DOHH2 (cell line): ENCODE measurements around the gene ZNF771.

Source experiments
- EZH2phosphoT487 ChIP-seq: fragments of 200-600 bp; sonication (generic); IDR thresholded peaks from 2 replicates; pipeline ENCODE4 v1.6.1; 2017; ENCODE audit warnings: borderline replicate concordance, mild to moderate bottlenecking, antibody characterized with exemption, low read length, moderate library complexity, mixed read lengths
- TF ChIP-seq, protein P1 (sequence below): fragments of 200-600 bp; sonication (generic); IDR thresholded peaks from one replicate; pipeline ENCODE4 v1.5.1; 2014; ENCODE audit warnings: antibody characterized with exemption, mild to moderate bottlenecking, low read depth, low read length; ENCODE audit not compliant: poor library complexity, severe bottlenecking

DNA sequence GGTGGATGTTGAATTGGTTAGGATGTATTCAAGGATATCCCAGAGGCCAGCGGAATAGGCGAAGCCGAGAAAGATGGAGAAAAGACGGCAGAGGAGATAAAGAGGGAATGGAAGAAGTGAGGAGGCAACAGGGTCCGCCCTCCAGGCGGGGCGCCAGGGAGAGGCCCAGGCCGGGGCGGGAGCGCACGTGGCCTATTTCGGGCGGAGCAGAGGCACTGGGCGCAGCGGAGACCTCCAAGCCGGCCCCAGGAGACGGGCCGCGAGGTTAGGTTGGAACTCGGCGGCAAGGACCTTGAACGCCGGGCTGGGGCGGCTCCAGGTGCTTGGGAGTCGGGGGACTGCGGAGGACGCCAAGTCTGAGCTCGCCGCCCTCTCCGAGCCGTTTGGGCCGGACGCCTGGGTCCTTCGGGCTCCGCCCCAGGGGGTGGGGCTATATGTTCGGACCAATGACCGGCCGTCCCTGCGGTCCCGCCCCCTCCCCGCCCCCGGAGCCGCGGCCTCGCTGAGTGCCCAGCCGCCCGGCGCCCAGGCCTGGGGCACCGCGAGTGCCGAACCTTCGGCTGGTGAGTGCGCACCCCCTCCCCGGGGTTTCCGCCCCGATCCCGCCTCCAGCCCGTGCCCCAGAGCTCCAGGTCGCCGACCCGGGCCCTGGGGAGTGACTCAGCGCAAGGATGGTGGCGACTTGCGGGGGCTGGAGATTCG is at the start of gene ZNF771:
- TF ChIP-seq, protein P1, sequence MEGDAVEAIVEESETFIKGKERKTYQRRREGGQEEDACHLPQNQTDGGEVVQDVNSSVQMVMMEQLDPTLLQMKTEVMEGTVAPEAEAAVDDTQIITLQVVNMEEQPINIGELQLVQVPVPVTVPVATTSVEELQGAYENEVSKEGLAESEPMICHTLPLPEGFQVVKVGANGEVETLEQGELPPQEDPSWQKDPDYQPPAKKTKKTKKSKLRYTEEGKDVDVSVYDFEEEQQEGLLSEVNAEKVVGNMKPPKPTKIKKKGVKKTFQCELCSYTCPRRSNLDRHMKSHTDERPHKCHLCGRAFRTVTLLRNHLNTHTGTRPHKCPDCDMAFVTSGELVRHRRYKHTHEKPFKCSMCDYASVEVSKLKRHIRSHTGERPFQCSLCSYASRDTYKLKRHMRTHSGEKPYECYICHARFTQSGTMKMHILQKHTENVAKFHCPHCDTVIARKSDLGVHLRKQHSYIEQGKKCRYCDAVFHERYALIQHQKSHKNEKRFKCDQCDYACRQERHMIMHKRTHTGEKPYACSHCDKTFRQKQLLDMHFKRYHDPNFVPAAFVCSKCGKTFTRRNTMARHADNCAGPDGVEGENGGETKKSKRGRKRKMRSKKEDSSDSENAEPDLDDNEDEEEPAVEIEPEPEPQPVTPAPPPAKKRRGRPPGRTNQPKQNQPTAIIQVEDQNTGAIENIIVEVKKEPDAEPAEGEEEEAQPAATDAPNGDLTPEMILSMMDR: peak; percentile 26
- no peak for TF ChIP-seq EZH2phosphoT487
